ENCODE measurements around the gene CD63.

GRCh38 chr12:55734595-55734994 lies 5.8 kb upstream of the CD63 start:
- TF ChIP-seq POLR2A (IDR thresholded peaks at IDR 0.05; ENCODE audit: low read depth, low read length) (no peak), POLR2AphosphoS5 (IDR thresholded peaks at IDR 0.05; ENCODE audit: low read depth, low read length) (no peak), SPI1 (IDR thresholded peaks at IDR 0.05; ENCODE audit: low read depth, low read length) (no peak), PAX5 (IDR thresholded peaks at IDR 0.05; ENCODE audit: insufficient read depth, low read length, severe bottlenecking) (no peak), TAF1 (IDR thresholded peaks at IDR 0.05; ENCODE audit: low read depth, low read length) (no peak), POU2F2 (IDR thresholded peaks at IDR 0.05; ENCODE audit: low read depth, low read length) (no peak)

Data from GM12891 (cell line).